GM12875 (cell line): ENCODE data around the gene OSCP1.

Source experiments
- H3K4me3 ChIP-seq: one replicate; pipeline ENCODE4 v1.5.1; 2011; ENCODE audit warnings: low read depth, low read length, control low read depth
- TF ChIP-seq, protein P1 (sequence below): IDR thresholded peaks from 2 replicates; pipeline ENCODE4 v1.5.1; 2011; ENCODE audit warnings: low read depth, mild to moderate bottlenecking, control low read depth, inconsistent platforms, low read length, moderate library complexity, borderline replicate concordance; ENCODE audit not compliant: insufficient read depth

OSCP1 gene

DNA sequence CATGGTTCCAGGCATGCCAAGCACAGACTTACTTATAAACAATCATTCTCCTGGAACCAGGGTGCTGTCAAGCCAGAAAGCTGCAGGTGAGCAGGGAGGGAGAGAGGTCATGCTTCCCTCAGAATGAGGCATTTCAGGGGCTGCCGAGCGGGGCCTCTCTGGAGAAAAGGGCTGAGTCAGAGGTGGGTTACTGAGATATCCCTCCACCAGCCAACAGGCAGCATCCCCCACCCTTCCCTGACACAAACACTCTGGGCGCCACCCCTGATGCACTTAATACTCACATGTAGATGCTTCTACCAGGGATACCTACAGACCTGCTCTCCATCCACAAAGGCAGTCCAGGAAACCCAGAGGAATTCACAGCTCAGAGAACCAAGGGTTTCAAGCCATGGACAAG, 77.6 kb downstream of the OSCP1 start:
- no peak overlapping the region for H3K4me3 ChIP-seq

DNA sequence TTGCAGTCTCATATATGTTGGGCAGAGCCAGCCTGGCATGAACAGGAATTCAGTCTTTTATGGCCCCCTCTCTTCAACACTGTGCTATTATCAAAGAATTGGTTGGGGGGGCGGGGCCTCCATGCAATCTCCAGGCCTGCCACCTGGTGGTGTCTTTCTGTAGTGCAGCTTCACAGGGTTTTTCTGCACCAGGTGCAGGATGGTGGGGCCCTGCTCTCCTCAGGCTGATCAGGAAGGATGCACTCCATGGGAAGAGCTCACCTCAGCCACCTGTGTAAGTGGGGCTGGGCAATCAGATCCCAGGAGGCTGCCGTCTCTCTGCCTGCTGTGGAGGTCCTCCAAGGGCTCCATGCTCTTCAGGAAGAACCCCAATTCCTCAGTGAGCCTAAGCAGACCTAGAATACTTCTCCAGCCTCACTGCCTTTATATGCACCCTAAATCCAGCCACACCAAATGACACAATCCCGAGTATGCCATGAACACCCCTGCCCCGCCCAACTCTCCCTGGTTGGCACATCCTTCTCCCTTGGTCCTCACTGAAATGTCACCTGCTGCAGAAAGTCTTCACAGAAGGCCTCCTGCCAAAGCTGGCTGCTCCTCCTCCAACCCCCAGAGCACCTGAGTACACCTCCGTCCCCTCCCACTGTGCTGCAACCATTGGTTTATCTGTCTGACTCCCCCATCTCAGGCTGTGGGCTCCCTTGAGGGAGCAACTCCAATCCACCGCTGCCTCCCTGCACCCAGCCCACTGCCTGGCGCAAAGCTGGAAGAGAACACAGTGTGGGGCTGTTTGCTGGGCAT, 81.0 kb downstream of the OSCP1 start:
- no peak overlapping the region for H3K4me3 ChIP-seq
- TF ChIP-seq, protein P1, sequence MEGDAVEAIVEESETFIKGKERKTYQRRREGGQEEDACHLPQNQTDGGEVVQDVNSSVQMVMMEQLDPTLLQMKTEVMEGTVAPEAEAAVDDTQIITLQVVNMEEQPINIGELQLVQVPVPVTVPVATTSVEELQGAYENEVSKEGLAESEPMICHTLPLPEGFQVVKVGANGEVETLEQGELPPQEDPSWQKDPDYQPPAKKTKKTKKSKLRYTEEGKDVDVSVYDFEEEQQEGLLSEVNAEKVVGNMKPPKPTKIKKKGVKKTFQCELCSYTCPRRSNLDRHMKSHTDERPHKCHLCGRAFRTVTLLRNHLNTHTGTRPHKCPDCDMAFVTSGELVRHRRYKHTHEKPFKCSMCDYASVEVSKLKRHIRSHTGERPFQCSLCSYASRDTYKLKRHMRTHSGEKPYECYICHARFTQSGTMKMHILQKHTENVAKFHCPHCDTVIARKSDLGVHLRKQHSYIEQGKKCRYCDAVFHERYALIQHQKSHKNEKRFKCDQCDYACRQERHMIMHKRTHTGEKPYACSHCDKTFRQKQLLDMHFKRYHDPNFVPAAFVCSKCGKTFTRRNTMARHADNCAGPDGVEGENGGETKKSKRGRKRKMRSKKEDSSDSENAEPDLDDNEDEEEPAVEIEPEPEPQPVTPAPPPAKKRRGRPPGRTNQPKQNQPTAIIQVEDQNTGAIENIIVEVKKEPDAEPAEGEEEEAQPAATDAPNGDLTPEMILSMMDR: peak; percentile 89

More for the DNA sequence above, 77.6 kb downstream of the OSCP1 start:
- TF ChIP-seq, protein P1: no peak
